Skeletal muscle tissue (tissue), 4 donors: Measurements from ENCODE around the gene LRRC4. TPM values are rescaled to one million over a fixed set of nuclear protein-coding genes. Genes with fewer than 3 reads are reported as not detected.

Source experiments
- H3K27ac ChIP-seq: one replicate; pipeline ENCODE4 v1.7.0; 2013; ENCODE audit warnings: mild to moderate bottlenecking, low read depth, low read length, inconsistent platforms
- H3K27me3 ChIP-seq, 3 donors: one replicate each; pipeline ENCODE4 v1.7.0; 2013; ENCODE audit warnings: low read length in 3 of 3; ENCODE audit not compliant: control insufficient read depth in 3 of 3, insufficient read depth in 3 of 3
- H3K36me3 ChIP-seq, 3 donors: one replicate each; pipeline ENCODE4 v1.7.0; 2013; ENCODE audit warnings: low read length in 3 of 3; ENCODE audit not compliant: control insufficient read depth in 3 of 3, insufficient read depth in 3 of 3
- H3K4me1 ChIP-seq, 3 donors: one replicate each; pipeline ENCODE4 v1.7.0; 2013; ENCODE audit warnings: low read length in 3 of 3, mild to moderate bottlenecking in 3 of 3; ENCODE audit not compliant: control insufficient read depth in 3 of 3, insufficient read depth in 3 of 3
- H3K4me3 ChIP-seq, 3 donors: one replicate each; pipeline ENCODE4 v1.7.0; 2013; ENCODE audit warnings: low read length in 3 of 3
- H3K9ac ChIP-seq, 3 donors: one replicate each; pipeline ENCODE4 v1.7.0; 2013; ENCODE audit warnings: low read length in 3 of 3, mild to moderate bottlenecking in 3 of 3, moderate library complexity in 2 of 3, low read depth in 1 of 3
- H3K9me3 ChIP-seq, 3 donors: one replicate each; pipeline ENCODE4 v1.7.0; 2013; ENCODE audit warnings: low read length in 3 of 3; ENCODE audit not compliant: control insufficient read depth in 3 of 3
- total RNA-seq: library from RNA; depleted of rRNA; stranded (reverse); fragments of >200 nt; gene quantifications from one replicate; pipeline ENCODE4 v1.2.3, GENCODE V29; 2014
- donor health status: Osteomylitis.

Gene LRRC4
- total RNA-seq, 1 donor from 2014 or later: 1.0 TPM

DNA sequence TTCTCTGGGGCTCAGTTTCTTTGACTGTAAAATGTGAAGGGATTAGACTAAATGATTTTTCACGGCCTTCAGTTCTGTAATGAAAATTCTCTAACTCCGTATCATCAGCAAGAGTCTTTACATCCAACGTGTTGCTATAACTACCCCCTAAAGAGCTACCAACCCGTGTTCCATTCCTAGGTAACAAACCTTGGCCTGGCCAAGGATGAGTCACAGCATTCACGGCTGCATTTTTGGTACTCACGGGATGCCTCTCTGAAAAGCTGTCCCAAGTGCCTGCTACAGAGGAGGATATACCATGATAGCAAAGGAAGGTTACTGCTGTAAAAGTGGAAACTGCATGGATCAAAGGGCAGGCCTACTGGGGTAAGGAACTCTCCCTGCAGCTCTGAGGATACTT, 5.9 kb downstream of the LRRC4 start:
- H3K36me3 ChIP-seq: peaks cover 0 to 7% (median 6%) of the 10 kb centered on the region in 3 donors
- no peak overlapping the region for H3K9ac ChIP-seq
- peaks cover 9 to 29% (median 17%) of the 10 kb centered on the region in 3 donors for H3K4me1 ChIP-seq

GRCh38 chr7:128024151-128024550, 7.1 kb downstream of the LRRC4 start:
- no peak overlapping the region for H3K4me3 ChIP-seq
- no peaks in the 10 kb centered on the region for H3K9me3 ChIP-seq
- H3K4me1 ChIP-seq: peaks cover 9 to 26% (median 16%) of the 10 kb centered on the region in 3 donors
- H3K9ac ChIP-seq: no peak overlapping the region
- H3K27ac ChIP-seq: no peak overlapping the region
- peaks cover 0 to 8% (median 2%) of the 10 kb centered on the region in 3 donors for H3K27me3 ChIP-seq
- H3K36me3 ChIP-seq: peaks cover 0 to 3% (median 2%) of the 10 kb centered on the region in 3 donors

More for the DNA sequence above, 5.9 kb downstream of the LRRC4 start:
- Histone ChIP-seq H3K4me3 (no peak overlapping the region), H3K27me3 (peaks cover 0 to 21% (median 4%) of the 10 kb centered on the region in 3 donors), H3K27ac (no peak overlapping the region), H3K9me3 (no peaks in the 10 kb centered on the region)

GRCh38 chr7:128022631-128023532, 8.4 kb downstream of the LRRC4 start:
- Histone ChIP-seq H3K4me3 (no peak overlapping the region), H3K9me3 (no peaks in the 10 kb centered on the region), H3K9ac (no peak overlapping the region), H3K27ac (peak overlapping the region; percentile 11), H3K36me3 (no peaks in the 10 kb centered on the region), H3K27me3 (peaks cover 0 to 3% (median 0%) of the 10 kb centered on the region in 3 donors), H3K4me1 (peaks cover 10 to 31% (median 16%) of the 10 kb centered on the region in 3 donors)

DNA sequence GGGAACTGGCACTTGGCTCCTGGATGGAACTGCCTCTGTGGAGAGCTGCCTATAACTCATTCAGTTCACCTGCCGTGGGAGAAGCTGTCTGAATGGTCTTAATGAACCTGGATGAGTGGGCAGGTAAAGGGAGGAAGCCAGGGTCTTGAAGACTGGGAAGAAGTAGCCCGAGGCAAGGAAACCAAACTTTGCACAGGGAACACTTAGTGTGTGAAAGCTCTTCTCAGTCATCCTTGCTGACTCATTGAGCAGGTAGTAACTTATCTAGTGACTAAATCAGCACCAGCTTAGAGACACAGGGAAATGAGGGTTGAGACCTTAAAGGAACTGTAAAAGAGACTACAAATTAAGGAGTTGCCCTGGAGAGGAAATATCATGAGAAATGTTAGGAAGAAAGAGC, 9.9 kb downstream of the LRRC4 start:
- Histone ChIP-seq H3K9me3 (no peaks in the 10 kb centered on the region), H3K9ac (no peak overlapping the region), H3K27ac (no peak overlapping the region), H3K36me3 (no peaks in the 10 kb centered on the region), H3K27me3 (no peaks in the 10 kb centered on the region), H3K4me3 (no peak overlapping the region), H3K4me1 (peaks cover 11 to 29% (median 11%) of the 10 kb centered on the region in 3 donors)

DNA sequence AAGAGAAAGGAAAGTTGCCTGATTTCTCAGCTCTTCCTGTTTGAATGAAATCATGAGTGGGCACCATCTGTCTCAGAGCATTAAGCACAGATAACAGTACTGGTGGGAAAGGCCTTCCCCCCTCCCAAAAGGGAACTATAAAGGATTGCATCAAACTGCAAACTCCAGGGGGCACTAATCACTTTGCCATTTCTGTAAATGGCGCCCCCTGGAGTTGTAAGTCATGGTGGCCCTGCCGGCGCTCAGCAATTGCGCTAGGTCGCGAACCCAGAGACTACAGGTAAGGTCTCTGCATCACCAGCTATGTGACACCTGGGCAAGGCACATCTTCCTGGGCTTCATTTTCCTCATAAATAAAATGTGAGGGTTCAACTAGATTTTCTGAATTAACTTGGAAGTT, 11.1 kb downstream of the LRRC4 start:
- Histone ChIP-seq H3K36me3 (no peaks in the 10 kb centered on the region), H3K4me3 (no peak overlapping the region), H3K27me3 (no peaks in the 10 kb centered on the region), H3K9ac (no peak overlapping the region), H3K9me3 (no peaks in the 10 kb centered on the region), H3K27ac (no peak overlapping the region), H3K4me1 (peaks cover 8 to 27% (median 10%) of the 10 kb centered on the region in 3 donors)

- Histone ChIP-seq H3K9me3 (no peaks in the 10 kb centered on the region), H3K9ac (no peak overlapping the region), H3K27me3 (no peaks in the 10 kb centered on the region), H3K27ac (no peak overlapping the region), H3K36me3 (no peaks in the 10 kb centered on the region), H3K4me3 (no peak overlapping the region), H3K4me1 (peaks cover 8 to 23% (median 10%) of the 10 kb centered on the region in 3 donors)
Observed at GRCh38 chr7:128019288-128019687, 11.9 kb downstream of the LRRC4 start.

DNA sequence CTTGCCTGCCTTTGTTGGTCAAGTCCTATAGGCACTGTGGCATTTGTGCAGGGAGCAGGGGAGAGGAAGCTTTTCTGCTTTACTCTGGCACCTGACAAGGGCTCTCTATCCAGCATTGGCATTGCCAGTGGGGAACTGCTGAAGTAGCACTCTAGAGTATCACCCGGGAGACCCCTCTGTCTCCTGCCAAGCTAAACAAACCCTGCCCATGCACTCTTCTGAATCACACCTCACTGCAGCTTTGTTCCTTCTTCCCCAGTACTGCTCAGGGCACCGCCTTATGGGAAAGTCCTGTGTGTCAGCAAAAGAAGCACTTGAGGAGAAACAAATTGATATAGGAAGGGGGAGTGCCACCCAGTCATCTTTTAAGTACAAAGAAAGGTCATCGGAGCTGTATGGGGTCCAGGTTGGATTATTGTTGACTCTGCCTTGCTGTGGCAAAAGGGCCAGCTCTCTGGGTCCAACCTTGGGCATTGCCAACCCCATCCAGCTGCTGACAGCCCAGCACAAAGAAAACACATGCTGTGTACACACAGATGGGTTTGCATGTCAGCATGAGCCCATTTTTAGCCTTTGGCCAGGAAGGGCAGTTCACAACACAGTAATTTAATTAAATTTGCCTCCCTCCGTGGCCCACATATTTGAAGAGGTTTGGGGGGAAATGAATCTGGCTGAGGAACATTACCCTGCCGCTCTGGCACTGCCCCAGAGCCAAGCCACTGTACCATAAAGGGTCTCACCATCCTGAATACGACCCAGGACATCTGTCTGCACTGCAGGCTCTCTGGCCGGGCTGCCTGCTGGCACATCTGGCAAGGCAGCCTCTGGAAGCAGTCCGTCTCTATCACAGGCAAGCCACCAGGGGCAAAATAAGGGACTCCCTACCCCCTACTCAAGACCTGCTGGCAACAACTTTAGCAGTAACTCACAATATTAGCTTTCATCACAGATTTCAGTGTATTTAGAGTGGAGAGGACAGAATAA, 13.1 kb downstream of the LRRC4 start:
- Histone ChIP-seq H3K4me1 (peaks cover 8 to 21% (median 10%) of the 10 kb centered on the region in 3 donors), H3K9me3 (no peaks in the 10 kb centered on the region), H3K27me3 (no peaks in the 10 kb centered on the region), H3K27ac (no peak overlapping the region), H3K36me3 (no peaks in the 10 kb centered on the region), H3K9ac (no peak overlapping the region), H3K4me3 (no peak overlapping the region)

DNA sequence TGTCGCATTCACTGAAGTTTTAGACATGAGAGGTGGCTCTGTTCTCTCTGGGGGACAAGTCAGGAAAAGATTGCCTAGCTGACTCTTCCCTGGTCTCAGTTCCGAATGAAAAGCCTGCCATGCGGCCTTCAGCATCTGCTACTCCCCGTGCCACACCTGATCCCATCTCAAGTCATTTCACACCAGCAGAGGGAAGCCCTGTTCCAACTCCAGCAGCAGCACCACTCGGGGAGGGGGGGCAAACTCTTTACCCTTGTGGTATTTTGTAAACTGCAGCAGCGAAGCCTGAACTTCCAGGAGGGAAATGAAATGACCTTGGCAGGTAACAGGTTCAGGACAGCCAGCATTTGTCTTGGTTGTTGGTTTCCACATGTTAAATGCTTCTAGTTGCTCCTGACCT, 13.8 kb downstream of the LRRC4 start:
- Histone ChIP-seq H3K9me3 (no peaks in the 10 kb centered on the region), H3K27me3 (no peaks in the 10 kb centered on the region), H3K4me1 (peaks cover 3 to 14% (median 5%) of the 10 kb centered on the region in 3 donors)

DNA sequence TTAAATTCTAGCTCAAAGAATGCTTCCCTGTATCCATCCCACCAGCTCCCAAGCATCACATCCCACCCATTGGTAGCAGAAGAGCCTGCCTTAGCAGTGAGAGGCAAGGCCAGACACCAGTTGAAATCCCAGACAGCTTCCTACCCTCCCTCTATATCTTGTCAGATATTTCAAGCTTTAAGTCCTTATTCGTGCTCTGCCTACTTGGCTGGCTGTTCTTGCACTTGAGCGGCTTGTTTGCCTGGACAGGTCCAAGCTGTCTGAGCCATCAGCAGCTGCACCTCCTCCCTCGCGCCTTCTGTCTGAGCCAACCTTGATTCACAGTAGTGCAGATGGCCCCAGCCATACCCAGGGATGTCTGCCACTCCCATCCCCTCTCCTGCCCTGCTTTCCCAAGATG, 16.4 kb downstream of the LRRC4 start:
- H3K9me3 ChIP-seq: no peaks in the 10 kb centered on the region
- H3K9ac ChIP-seq: no peak overlapping the region
- no peak overlapping the region for H3K27ac ChIP-seq
- peaks cover 0 to 3% (median 0%) of the 10 kb centered on the region in 3 donors for H3K36me3 ChIP-seq
- H3K4me1 ChIP-seq: peaks cover 12 to 26% (median 13%) of the 10 kb centered on the region in 3 donors
- no peak overlapping the region for H3K4me3 ChIP-seq
- H3K27me3 ChIP-seq: no peaks in the 10 kb centered on the region

More for the DNA sequence above, 13.8 kb downstream of the LRRC4 start:
- H3K4me3 ChIP-seq: no peak overlapping the region
- peaks cover 0 to 3% (median 0%) of the 10 kb centered on the region in 3 donors for H3K36me3 ChIP-seq
- no peak overlapping the region for H3K27ac ChIP-seq
- H3K9ac ChIP-seq: no peak overlapping the region
